Measurements from ENCODE around the gene ADARB2. TPM values are rescaled to one million over a fixed set of nuclear protein-coding genes. Genes with fewer than 3 reads are reported as not detected.
A peak's percentile ranks its signal among the peaks of the same experiment; 100 is the strongest.

Gene ADARB2
- total RNA-seq, 4 donors from 2014 or later: 0.32 to 1.6 (median 0.80) TPM

GRCh38 chr10:1171586-1171985 lies 565.7 kb downstream of the ADARB2 start:
- Histone ChIP-seq H3K4me1 (no peaks in the 10 kb centered on the region), H3K4me3 (no peak overlapping the region), H3K9me3 (no peaks in the 10 kb centered on the region), H3K27me3 (peaks cover 9% of the 10 kb centered on the region), H3K36me3 (no peaks in the 10 kb centered on the region), H3K27ac (no peak overlapping the region)
- 88% methylated on average over 9 of the region's 9 CpGs for WGBS
- no peak for DNase-seq (ENCODE audit: low spot score in 2 of 2)
- TF ChIP-seq EP300 (IDR thresholded peaks at IDR 0.05) (no peak), POLR2A (IDR thresholded peaks at IDR 0.05) (no peak), POLR2AphosphoS5 (IDR thresholded peaks at IDR 0.05) (no peak), CTCF (IDR thresholded peaks at IDR 0.05) (no peak)

DNA sequence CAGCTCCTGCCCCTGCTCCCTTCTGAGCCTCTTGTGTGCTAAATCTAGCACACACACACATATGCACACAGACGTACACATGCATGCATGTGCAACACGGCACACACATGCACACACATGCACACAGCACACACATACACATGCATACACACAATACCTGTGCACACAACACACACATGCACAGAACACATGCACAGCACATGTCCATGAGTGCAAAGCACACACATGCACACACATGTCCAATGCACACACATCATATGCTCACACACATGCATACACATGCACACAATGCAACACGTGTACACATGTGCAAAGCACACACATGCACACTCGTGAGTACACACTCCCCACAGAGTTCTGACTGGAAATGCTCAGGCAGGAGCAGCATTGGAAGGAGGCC lies 566.1 kb downstream of the ADARB2 start:
- Histone ChIP-seq H3K36me3 (no peaks in the 10 kb centered on the region), H3K4me1 (no peaks in the 10 kb centered on the region), H3K4me3 (no peak overlapping the region), H3K27ac (no peak overlapping the region), H3K27me3 (peaks cover 11% of the 10 kb centered on the region), H3K9me3 (no peaks in the 10 kb centered on the region)
- DNase-seq (ENCODE audit: low spot score in 2 of 2): no peak
- 93% methylated on average over 3 of the region's 4 CpGs for WGBS
- TF ChIP-seq EP300 (IDR thresholded peaks at IDR 0.05) (no peak), POLR2A (IDR thresholded peaks at IDR 0.05) (no peak), CTCF (IDR thresholded peaks at IDR 0.05) (no peak)

GRCh38 chr10:1170867-1171180 lies 566.5 kb downstream of the ADARB2 start:
- no peak for TF ChIP-seq POLR2A (IDR thresholded peaks at IDR 0.05)
- TF ChIP-seq POLR2AphosphoS5 (IDR thresholded peaks at IDR 0.05): no peak
- no peaks in the 10 kb centered on the region for H3K4me1 ChIP-seq
- WGBS: 82% methylated on average over 13 of the region's 13 CpGs
- H3K27me3 ChIP-seq: peaks cover 14% of the 10 kb centered on the region
- no peak for DNase-seq (ENCODE audit: low spot score in 2 of 2)
- H3K4me3 ChIP-seq: no peak overlapping the region
- no peaks in the 10 kb centered on the region for H3K36me3 ChIP-seq
- H3K9me3 ChIP-seq: no peaks in the 10 kb centered on the region
- H3K27ac ChIP-seq: no peak overlapping the region

DNA sequence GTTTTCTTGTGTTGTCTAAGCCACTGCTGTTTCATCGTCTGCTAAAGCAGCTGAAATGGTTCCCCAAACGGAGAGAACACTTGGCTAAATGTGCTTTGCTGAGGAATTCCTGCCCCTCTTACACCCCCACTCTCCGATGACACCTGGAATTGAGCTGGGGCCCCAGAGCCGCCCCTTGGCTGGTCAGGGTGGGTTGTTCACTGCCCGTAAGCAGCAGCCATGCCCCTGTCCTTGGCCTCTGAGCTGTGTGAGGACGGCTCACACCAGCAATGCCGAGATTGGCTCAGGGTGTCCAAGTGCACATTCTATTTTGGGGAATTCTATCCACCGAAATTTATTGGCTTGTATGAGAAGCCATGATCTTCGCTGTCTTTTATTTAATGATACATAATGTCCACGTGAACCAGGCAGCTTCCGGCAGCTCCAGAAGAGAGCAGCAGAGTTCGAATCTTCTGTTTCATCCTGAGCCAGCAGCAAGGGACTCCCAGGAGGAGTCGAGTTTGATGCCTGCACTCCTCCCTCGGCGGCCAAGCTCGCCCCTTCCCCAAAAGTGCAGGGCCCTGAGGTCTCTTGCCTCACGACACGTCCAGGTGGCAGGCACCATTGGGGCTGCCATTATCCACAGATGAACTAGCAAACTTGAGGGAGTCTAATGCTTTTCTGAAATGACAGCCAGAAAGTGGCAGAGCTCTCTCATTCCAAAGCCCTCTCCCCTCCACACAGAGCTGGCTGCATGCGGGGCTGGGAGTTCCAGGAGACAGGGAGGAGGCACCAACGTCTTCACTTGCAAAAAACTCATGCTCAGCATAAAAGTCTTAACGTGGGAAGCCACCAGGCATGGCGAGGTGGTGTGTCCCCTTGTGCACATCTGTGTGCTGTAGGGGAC lies 567.1 kb downstream of the ADARB2 start:
- DNase-seq (ENCODE audit: low spot score in 2 of 2): no peak
- Histone ChIP-seq H3K27me3 (peaks cover 14% of the 10 kb centered on the region), H3K4me3 (no peak overlapping the region), H3K9me3 (no peaks in the 10 kb centered on the region), H3K36me3 (no peaks in the 10 kb centered on the region), H3K27ac (no peak overlapping the region), H3K4me1 (no peaks in the 10 kb centered on the region)
- 66% methylated on average over 19 of the region's 22 CpGs for WGBS
- TF ChIP-seq POLR2AphosphoS5 (IDR thresholded peaks at IDR 0.05): no peak
- TF ChIP-seq EP300 (IDR thresholded peaks at IDR 0.05): no peak
- TF ChIP-seq POLR2A (IDR thresholded peaks at IDR 0.05): no peak
- no peak for TF ChIP-seq CTCF (IDR thresholded peaks at IDR 0.05)

- WGBS: 66% methylated on average over 17 of the region's 23 CpGs
- no peaks in the 10 kb centered on the region for H3K4me1 ChIP-seq
- H3K9me3 ChIP-seq: no peaks in the 10 kb centered on the region
- H3K36me3 ChIP-seq: no peaks in the 10 kb centered on the region
- peak; percentile 33 to 75 for DNase-seq (ENCODE audit: low spot score in 2 of 2)
- H3K4me3 ChIP-seq: no peak overlapping the region
- peaks cover 14% of the 10 kb centered on the region for H3K27me3 ChIP-seq
- H3K27ac ChIP-seq: no peak overlapping the region
- TF ChIP-seq POLR2A (IDR thresholded peaks at IDR 0.05): no peak
- TF ChIP-seq POLR2AphosphoS5 (IDR thresholded peaks at IDR 0.05): no peak
- TF ChIP-seq EP300 (IDR thresholded peaks at IDR 0.05): no peak
- TF ChIP-seq CTCF (IDR thresholded peaks at IDR 0.05): no peak
Observed at GRCh38 chr10:1169186-1169885, 568.0 kb downstream of the ADARB2 start.

Data from suprapubic skin (tissue), 4 donors.